SK-N-SH (cell line): Measurements from ENCODE around the gene BBLN. TPM values are rescaled to one million over a fixed set of nuclear protein-coding genes. Genes with fewer than 3 reads are reported as not detected.

ENCODE experiments used
- CTCF ChIA-PET: fragments of 300-600, 350-600 bp; formaldehyde crosslinking; extraction: SDS; loops from one replicate; lab custom pipeline; 2021; lab: Yijun Ruan, JAX
- POLR2A ChIA-PET: fragments of 350-600 bp; sonication (Branson Sonifier 250); formaldehyde crosslinking; extraction: SDS; loops from one replicate; lab custom pipeline; 2020; ENCODE audit warnings: antibody characterized with exemption, inconsistent platforms; lab: Yijun Ruan, JAX
- DNase-seq: peaks from one replicate; pipeline ENCODE4 v3.0.0; 2012
- H2AFZ ChIP-seq: fragments of 200-600 bp; sonication (generic); 2 replicates; pipeline ENCODE4 v1.8.1; 2016; ENCODE audit warnings: antibody characterized with exemption, mild to moderate bottlenecking, low read depth
- H3F3A ChIP-seq: fragments of 200-600 bp; sonication (generic); replicated peaks from 2 replicates; pipeline ENCODE3; 2016; ENCODE audit warnings: antibody characterized with exemption, mild to moderate bottlenecking; ENCODE audit not compliant: insufficient read depth
- H3K27ac ChIP-seq, 2 experiments: fragments of 200-500 bp in 1 of 2; fragments of 200-600 bp in 1 of 2; sonication (Bioruptor generic) in 1 of 2; sonication (generic), shearing (Covaris generic) in 1 of 2; 2 replicates each; pipeline versions ENCODE4 v1.5.1 to v1.6.1; 2014 to 2016; ENCODE audit warnings: low read depth in 2 of 2, inconsistent platforms in 1 of 2, low read length in 1 of 2, mild to moderate bottlenecking in 1 of 2, mixed read lengths in 1 of 2
- H3K27me3 ChIP-seq: fragments of 200-600 bp; sonication (generic), shearing (Covaris generic); 2 replicates; pipeline ENCODE4 v1.6.1; 2016; ENCODE audit warnings: mixed run types; ENCODE audit not compliant: insufficient read depth
- H3K36me3 ChIP-seq, 2 experiments: fragments of 200-500 bp in 1 of 2; fragments of 200-600 bp in 1 of 2; sonication (Bioruptor generic) in 1 of 2; sonication (generic) in 1 of 2; replicated peaks in 1 of 2; 2 replicates each; pipeline versions ENCODE3 to v1.5.1; 2014 to 2016; ENCODE audit warnings: low read length in 1 of 2, mild to moderate bottlenecking in 1 of 2; ENCODE audit not compliant: insufficient read depth in 2 of 2, control insufficient read depth in 1 of 2
- H3K4me1 ChIP-seq, 2 experiments: fragments of 200-500 bp in 1 of 2; fragments of 200-600 bp in 1 of 2; sonication (Bioruptor generic) in 1 of 2; sonication (generic), shearing (Covaris generic) in 1 of 2; 2 replicates each; pipeline versions ENCODE4 v1.5.1 to v1.6.1; 2014 to 2016; ENCODE audit warnings: low read depth in 1 of 2, low read length in 1 of 2, mixed run types in 1 of 2; ENCODE audit not compliant: insufficient read depth in 2 of 2, control insufficient read depth in 1 of 2
- H3K4me2 ChIP-seq: fragments of 200-600 bp; sonication (generic), shearing (Covaris generic); 2 replicates; pipeline ENCODE4 v1.6.1; 2017; ENCODE audit warnings: mixed run types
- H3K4me3 ChIP-seq, 2 experiments: fragments of 200-500 bp in 1 of 2; fragments of 200-600 bp in 1 of 2; sonication (Bioruptor generic) in 1 of 2; sonication (generic), shearing (Covaris generic) in 1 of 2; 2 replicates each; pipeline versions ENCODE4 v1.5.1 to v1.8.1; 2014 to 2016; ENCODE audit warnings: low read depth in 2 of 2, inconsistent platforms in 1 of 2, low read length in 1 of 2, mild to moderate bottlenecking in 1 of 2, mixed read lengths in 1 of 2, moderate library complexity in 1 of 2
- H3K79me2 ChIP-seq: fragments of 200-600 bp; sonication (generic); 2 replicates; pipeline ENCODE4 v1.8.1; 2017; ENCODE audit warnings: mild to moderate bottlenecking; ENCODE audit not compliant: insufficient read depth
- H3K9ac ChIP-seq: fragments of 200-600 bp; sonication (generic); 2 replicates; pipeline ENCODE4 v1.6.1; 2017; ENCODE audit warnings: mixed run types
- H3K9me2 ChIP-seq: fragments of 200-600 bp; sonication (generic); 2 replicates; pipeline ENCODE4 v1.6.1; 2017; ENCODE audit warnings: mixed run types
- H3K9me3 ChIP-seq: fragments of 200-600 bp; sonication (generic); 2 replicates; pipeline ENCODE4 v1.6.1; 2017; ENCODE audit warnings: mixed run types, mild to moderate bottlenecking, moderate library complexity
- H4K20me1 ChIP-seq: fragments of 200-600 bp; sonication (generic); 2 replicates; pipeline ENCODE4 v1.6.1; 2017; ENCODE audit warnings: mild to moderate bottlenecking, mixed run types; ENCODE audit not compliant: insufficient read depth
- CTCF ChIP-seq: fragments of 200-600 bp; sonication (generic); IDR thresholded peaks from 2 replicates; pipeline ENCODE4 v1.6.1; 2017; ENCODE audit warnings: antibody characterized with exemption, mild to moderate bottlenecking, moderate library complexity
- EZH2phosphoT487 ChIP-seq: fragments of 200-600 bp; sonication (generic); IDR thresholded peaks from 2 replicates; pipeline ENCODE4 v1.6.1; 2017; ENCODE audit warnings: low read depth, mixed run types, mild to moderate bottlenecking, antibody characterized with exemption, moderate library complexity, borderline replicate concordance
- FOXJ3 ChIP-seq: sonication (generic); formaldehyde crosslinking; IDR thresholded peaks from 2 replicates; pipeline ENCODE4 v1.5.1; 2020; ENCODE audit warnings: mild to moderate bottlenecking, missing genetic modification reagents
- GABPA ChIP-seq: IDR thresholded peaks from 2 replicates; pipeline ENCODE4 v1.4.0; 2012; ENCODE audit warnings: low read depth, mild to moderate bottlenecking
- JUND ChIP-seq: IDR thresholded peaks from 2 replicates; pipeline ENCODE4 v1.4.0; 2012
- MAX ChIP-seq: IDR thresholded peaks from 2 replicates; pipeline ENCODE4 v1.4.0; 2012; ENCODE audit warnings: low read depth
- MEF2A ChIP-seq: IDR thresholded peaks from 2 replicates; pipeline ENCODE4 v1.4.0; 2012; ENCODE audit warnings: low read depth, borderline replicate concordance
- POLR2AphosphoS5 ChIP-seq: IDR thresholded peaks from 2 replicates; pipeline ENCODE4 v1.6.1; 2012; ENCODE audit warnings: low read depth, low read length
- RAD21 ChIP-seq: IDR thresholded peaks from 2 replicates; pipeline ENCODE4 v1.6.1; 2012; ENCODE audit warnings: mild to moderate bottlenecking, low read length
- RCOR1 ChIP-seq: fragments of 150-350 bp; IDR thresholded peaks from 2 replicates; pipeline ENCODE4 v1.6.1; 2017; ENCODE audit warnings: antibody characterized with exemption, low read length
- RFX5 ChIP-seq: IDR thresholded peaks from 2 replicates; pipeline ENCODE4 v1.6.1; 2012; ENCODE audit warnings: mild to moderate bottlenecking, improper control_type of control experiment, low read length
- RXRA ChIP-seq: IDR thresholded peaks from 2 replicates; pipeline ENCODE4 v1.4.0; 2012; ENCODE audit warnings: low read depth, mild to moderate bottlenecking, borderline replicate concordance
- SMC3 ChIP-seq: IDR thresholded peaks from 2 replicates; pipeline ENCODE4 v1.6.1; 2012; ENCODE audit warnings: low read depth, low read length, improper control_type of control experiment
- TAF1 ChIP-seq: IDR thresholded peaks from 2 replicates; pipeline ENCODE4 v1.6.1; 2012; ENCODE audit warnings: low read depth, mild to moderate bottlenecking, low read length, moderate library complexity, borderline replicate concordance
- USF2 ChIP-seq: fragments of 150-350 bp; IDR thresholded peaks from 2 replicates; pipeline ENCODE4 v1.6.1; 2017; ENCODE audit warnings: antibody characterized with exemption, low read length, low read depth, borderline replicate concordance
- ZBTB33 ChIP-seq: IDR thresholded peaks from 2 replicates; pipeline ENCODE4 v1.4.0; 2012; ENCODE audit warnings: low read depth, borderline replicate concordance
- WGBS: methylation state at CpG from one replicate; pipeline ENCODE4 v1.1.6; 2017; ENCODE audit warnings: low lambda C conversion rate; 5-methylcytosine and 5-hydroxymethylcytosine counted together
- polyA plus RNA-seq, 3 experiments: library from polyadenylated mRNA; depleted of rRNA; stranded (reverse); fragments of >200 nt; gene quantifications; 2 replicates each; pipeline ENCODE4 v1.2.3, GENCODE V29; 2012

BBLN gene
- polyA plus RNA-seq, 1 of the 3 experiments (the other 2 are of a cell fraction), result 109 TPM

- Histone ChIP-seq H3K4me1 (no peaks in the 10 kb centered on the region; a peak in 1 of 4 replicates), H4K20me1 (no peaks in the 10 kb centered on the region), H2AFZ (no peak overlapping the region), H3K4me2 (no peak overlapping the region), H3K27ac (no peak overlapping the region), H3K79me2 (no peaks in the 10 kb centered on the region), H3K4me3 (no peak overlapping the region), H3K9me3 (no peaks in the 10 kb centered on the region), H3K9me2 (no peaks in the 10 kb centered on the region), H3F3A (no peaks in the 10 kb centered on the region), H3K36me3 (no peaks in the 10 kb centered on the region), H3K9ac (no peak overlapping the region), H3K27me3 (no peaks in the 10 kb centered on the region)
- TF ChIP-seq POLR2AphosphoS5, result no peak
- no peak for TF ChIP-seq ZBTB33
- TF ChIP-seq RAD21, result no peak
- no peak for TF ChIP-seq TAF1
- no peak for TF ChIP-seq SMC3
- no peak for TF ChIP-seq MEF2A
- no peak for TF ChIP-seq EZH2phosphoT487
- TF ChIP-seq USF2, result no peak
- no peak for TF ChIP-seq RFX5
- no peak for TF ChIP-seq CTCF
- TF ChIP-seq JUND, result no peak
- no peak for TF ChIP-seq RCOR1
- TF ChIP-seq RXRA, result no peak
- TF ChIP-seq GABPA, result no peak
- TF ChIP-seq MAX, result no peak
- TF ChIP-seq FOXJ3, result no peak
- ChIA-PET CTCF (interaction anchor here (2.0 kb wide), 1 partner anchor 28 kb away, joined by 8 read pairs; no protein-coding TSS in a partner anchor), POLR2A (no interaction called here)
- DNase-seq, result no peak
- 45% methylated on average over 5 of the region's 13 CpGs for WGBS
Observed at GRCh38 chr9:128145951-128146351, 14.1 kb upstream of the BBLN start.
